Spleen (tissue), 13 donors: ENCODE measurements around the gene CUZD1. TPM values are rescaled to one million over a fixed set of nuclear protein-coding genes. Genes with fewer than 3 reads are reported as not detected.

Experiments
- DNase-seq: peaks from one replicate; pipeline ENCODE4 v3.0.0-alpha.2; 2020
- H3K27ac ChIP-seq, 8 donors: fragments of 200-600 bp; sonication (generic) in 7 of 8; 1 replicate in 4 of 8; 2 replicates in 4 of 8; pipeline versions ENCODE4 v1.5.0 to v1.8.0; 2016 to 2021; ENCODE audit warnings: inconsistent platforms in 4 of 8, mild to moderate bottlenecking in 4 of 8, moderate library complexity in 1 of 8
- H3K27me3 ChIP-seq, 7 donors: fragments of 200-600 bp; sonication (generic) in 6 of 7; replicated peaks in 1 of 7; 1 replicate in 4 of 7; 2 replicates in 3 of 7; pipeline versions ENCODE4 v1.5.0 to v1.8.0; 2016 to 2021; ENCODE audit warnings: inconsistent platforms in 3 of 7, mild to moderate bottlenecking in 1 of 7
- H3K36me3 ChIP-seq, 6 donors: fragments of 200-600 bp; sonication (generic) in 5 of 6; 1 replicate in 4 of 6; 2 replicates in 2 of 6; pipeline versions ENCODE4 v1.5.0 to v1.8.0; 2016 to 2021; ENCODE audit warnings: inconsistent platforms in 2 of 6
- H3K4me1 ChIP-seq, 6 donors: fragments of 200-600 bp; sonication (generic) in 5 of 6; 1 replicate in 3 of 6; 2 replicates in 3 of 6; pipeline versions ENCODE4 v1.5.0 to v1.8.0; 2016 to 2021; ENCODE audit warnings: inconsistent platforms in 3 of 6
- H3K4me3 ChIP-seq, 8 donors: fragments of 200-600 bp; sonication (generic) in 7 of 8; 1 replicate in 4 of 8; 2 replicates in 4 of 8; pipeline versions ENCODE4 v1.5.0 to v1.8.0; 2016 to 2021; ENCODE audit warnings: inconsistent platforms in 4 of 8, mild to moderate bottlenecking in 4 of 8, moderate library complexity in 2 of 8
- H3K9me3 ChIP-seq, 8 donors: fragments of 200-600 bp; sonication (generic) in 7 of 8; 1 replicate in 4 of 8; 2 replicates in 4 of 8; pipeline versions ENCODE4 v1.5.0 to v1.8.0; 2016 to 2021; ENCODE audit warnings: inconsistent platforms in 4 of 8
- POLR2A ChIP-seq, 3 donors: fragments of 450-650 bp; IDR thresholded peaks; one replicate each; pipeline ENCODE4 v1.5.1; 2017; ENCODE audit warnings: antibody characterized with exemption in 3 of 3, mild to moderate bottlenecking in 1 of 3
- POLR2AphosphoS5 ChIP-seq, 3 donors: sonication (generic); formaldehyde crosslinking; IDR thresholded peaks; one replicate each; pipeline ENCODE4 v1.5.1; 2017; ENCODE audit warnings: antibody characterized with exemption in 3 of 3
- WGBS, 5 donors: extraction: QIAGEN DNeasy Blood & Tissue Kit in 3 of 5; methylation state at CpG; one replicate each; pipeline versions ENCODE4 v1.1.5 to v1.1.7; 2013 to 2018; 5-methylcytosine and 5-hydroxymethylcytosine counted together
- intact Hi-C: fragments of 100-400 bp; cut with DNase I; formaldehyde crosslinking; loops from one replicate; pipeline ENCODE4 v1.15.0; 2023; ENCODE audit warnings: low total_unique reads
- long read RNA-seq, 2 donors: transcript quantifications; one replicate each; lab custom pipeline, GENCODE V29; 2026
- polyA plus RNA-seq, 3 donors: library from polyadenylated mRNA; stranded (reverse); fragments of 200-250 nt; gene quantifications; one replicate each; pipeline ENCODE4 v1.2.1, GENCODE V29; 2013
- total RNA-seq, 7 donors: library from RNA; depleted of rRNA in 3 of 7; stranded (reverse); fragments of >200 nt in 3 of 7; fragmentation: NEBNext Ultra II Directional in 4 of 7; extraction: Animal tissue kit (Norgen Biotek cat#: 25700) in 4 of 7; gene quantifications; one replicate each; pipeline versions ENCODE4 v1.1.0 to v1.2.1, GENCODE V29; 2016 to 2021
- TF ChIP-seq, protein P1 (sequence below), 11 experiments: fragments of 200-600 bp in 7 of 11; fragments of 450-650 bp in 4 of 11; sonication (generic) in 4 of 11; IDR thresholded peaks in 8 of 11; conservative IDR thresholded peaks in 3 of 11; 1 replicate in 7 of 11; 2 replicates in 4 of 11; pipeline versions ENCODE4 v1.4.0 to v1.8.0; 2016 to 2021; ENCODE audit warnings: antibody characterized with exemption in 11 of 11, inconsistent platforms in 4 of 11, mild to moderate bottlenecking in 1 of 11
- donor health status: healthy with polysubstance abuse.
- donor health status: DM: no; HTN: no; CAD: no; lungs with moderate emphysema.
- donor health status: DM: no; HTN: no; CAD: no.
- donor health status: Bipolar disorder and iron deficiency.
- donor health status: healthy.
- donor health status: DM: no; HTN: no; CAD: no.
- donor health status: DM: yes; HTN: yes; CAD: no.

Gene CUZD1
- total RNA-seq (1 to 10 TPM; 1.2 to 2.5 (median 1.8) TPM), polyA plus RNA-seq (1 to 10 TPM; 1.1 to 2.4 (median 1.9) TPM)
- long read RNA-seq, donor 1: 0 reads
- long read RNA-seq, donor 2: 0 reads

DNA sequence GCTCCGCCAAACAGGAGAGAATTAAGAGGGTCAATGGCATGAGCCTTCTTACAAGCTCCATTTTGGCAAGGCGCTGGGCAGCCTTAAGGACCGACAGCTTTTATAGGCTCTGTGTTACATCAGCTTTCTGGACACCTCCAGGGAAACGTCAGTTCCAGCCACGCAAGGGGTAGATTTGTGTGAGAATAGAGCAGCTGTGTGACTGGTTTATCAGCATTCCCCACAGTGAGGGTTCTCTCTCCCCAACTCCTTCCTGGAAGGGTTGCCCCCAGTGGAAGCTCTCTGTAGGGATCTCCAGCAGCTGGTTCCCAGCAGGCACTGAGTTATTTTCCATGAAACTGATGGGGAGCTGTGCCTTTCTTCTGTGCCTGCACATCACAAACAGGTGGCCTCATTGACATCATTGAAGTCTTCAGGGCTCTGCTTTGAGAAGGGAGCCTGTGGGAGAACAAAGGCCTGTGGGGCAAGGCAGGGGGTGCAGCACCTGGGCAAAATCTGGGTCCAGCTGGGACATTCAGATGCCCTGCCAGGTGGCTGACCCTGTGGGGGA, at the start of gene CUZD1:
TSS of gene CUZD1 (minus strand) at position 75 of the 550 bp plus-strand sequence. CDS start at position 61, 14 bp downstream.
- DNase-seq: no peak
- no peak for TF ChIP-seq POLR2A (IDR thresholded peaks at IDR 0.05)
- TF ChIP-seq, protein P1, sequence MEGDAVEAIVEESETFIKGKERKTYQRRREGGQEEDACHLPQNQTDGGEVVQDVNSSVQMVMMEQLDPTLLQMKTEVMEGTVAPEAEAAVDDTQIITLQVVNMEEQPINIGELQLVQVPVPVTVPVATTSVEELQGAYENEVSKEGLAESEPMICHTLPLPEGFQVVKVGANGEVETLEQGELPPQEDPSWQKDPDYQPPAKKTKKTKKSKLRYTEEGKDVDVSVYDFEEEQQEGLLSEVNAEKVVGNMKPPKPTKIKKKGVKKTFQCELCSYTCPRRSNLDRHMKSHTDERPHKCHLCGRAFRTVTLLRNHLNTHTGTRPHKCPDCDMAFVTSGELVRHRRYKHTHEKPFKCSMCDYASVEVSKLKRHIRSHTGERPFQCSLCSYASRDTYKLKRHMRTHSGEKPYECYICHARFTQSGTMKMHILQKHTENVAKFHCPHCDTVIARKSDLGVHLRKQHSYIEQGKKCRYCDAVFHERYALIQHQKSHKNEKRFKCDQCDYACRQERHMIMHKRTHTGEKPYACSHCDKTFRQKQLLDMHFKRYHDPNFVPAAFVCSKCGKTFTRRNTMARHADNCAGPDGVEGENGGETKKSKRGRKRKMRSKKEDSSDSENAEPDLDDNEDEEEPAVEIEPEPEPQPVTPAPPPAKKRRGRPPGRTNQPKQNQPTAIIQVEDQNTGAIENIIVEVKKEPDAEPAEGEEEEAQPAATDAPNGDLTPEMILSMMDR (IDR thresholded peaks at IDR 0.05 in 8 of 11, conservative IDR thresholded peaks at IDR 0.05 in 3 of 11): no peak
- no peak for TF ChIP-seq POLR2AphosphoS5 (IDR thresholded peaks at IDR 0.05)
- peaks cover 0 to 20% (median 10%) of the 10 kb centered on the region in 8 donors for H3K9me3 ChIP-seq
- intact Hi-C loops: no loop called here
- no peak within 1 kb of the TSS for H3K4me3 ChIP-seq
- H3K36me3 ChIP-seq: peaks cover 0 to 57% (median 3%) of the 10 kb centered on the region in 6 donors
- 78 to 93% (median 92%) methylated on average over 5 of the region's 5 CpGs for WGBS, 5 donors
- no peaks in the 10 kb centered on the region for H3K27me3 ChIP-seq
- H3K27ac ChIP-seq: no peak within 1 kb of the TSS
- no peaks in the 10 kb centered on the region for H3K4me1 ChIP-seq

GRCh38 chr10:122894261-122894944, 48.7 kb upstream of the CUZD1 start:
- Histone ChIP-seq H3K36me3 (no peaks in the 10 kb centered on the region), H3K9me3 (no peaks in the 10 kb centered on the region), H3K4me1 (no peaks in the 10 kb centered on the region), H3K4me3 (no peak overlapping the region), H3K27me3 (no peaks in the 10 kb centered on the region), H3K27ac (no peak overlapping the region)
- no peak for DNase-seq
- TF ChIP-seq, protein P1 (IDR thresholded peaks at IDR 0.05 in 8 of 11, conservative IDR thresholded peaks at IDR 0.05 in 3 of 11): no peak
- no peak for TF ChIP-seq POLR2A (IDR thresholded peaks at IDR 0.05)
- TF ChIP-seq POLR2AphosphoS5 (IDR thresholded peaks at IDR 0.05): no peak
- 86 to 93% (median 89%) methylated on average over 5 of the region's 5 CpGs for WGBS, 5 donors
- intact Hi-C loops: no loop called here

DNA sequence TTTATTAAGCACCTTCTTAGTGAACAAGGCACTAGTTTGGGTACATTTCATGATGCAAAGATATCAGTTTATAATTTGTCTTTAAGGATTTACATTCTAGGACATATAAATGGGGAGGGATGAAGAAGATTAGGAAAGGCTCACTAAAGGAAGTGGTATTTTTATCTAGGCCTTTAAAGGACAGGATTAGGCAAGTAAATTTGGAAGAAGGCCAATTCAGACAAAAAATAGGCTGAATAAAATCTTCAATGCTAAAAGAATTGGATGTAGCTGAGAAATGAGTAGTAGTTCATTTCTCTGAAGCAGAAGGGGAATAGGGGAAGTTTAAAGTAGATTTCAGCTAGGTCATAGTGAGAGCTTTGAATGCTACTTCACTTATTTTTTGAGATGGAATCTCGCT, 38.5 kb upstream of the CUZD1 start:
- TF ChIP-seq POLR2AphosphoS5 (IDR thresholded peaks at IDR 0.05) (no peak), POLR2A (IDR thresholded peaks at IDR 0.05) (no peak)
- TF ChIP-seq, protein P1 (IDR thresholded peaks at IDR 0.05 in 8 of 11, conservative IDR thresholded peaks at IDR 0.05 in 3 of 11): no peak
- intact Hi-C loops: no loop called here
- WGBS, 5 donors: 78 to 100% (median 81%) methylated on average over 1 of the region's 1 CpG
- H3K4me3 ChIP-seq: no peak overlapping the region
- no peak for DNase-seq
- no peaks in the 10 kb centered on the region for H3K9me3 ChIP-seq
- H3K27me3 ChIP-seq: peaks cover 0 to 6% (median 0%) of the 10 kb centered on the region in 7 donors
- no peaks in the 10 kb centered on the region for H3K36me3 ChIP-seq
- H3K27ac ChIP-seq: no peak overlapping the region
- peaks cover 0 to 12% (median 9%) of the 10 kb centered on the region in 6 donors for H3K4me1 ChIP-seq

- H3K4me1 ChIP-seq: peaks cover 0 to 26% (median 21%) of the 10 kb centered on the region in 6 donors
- peaks cover 0 to 6% (median 0%) of the 10 kb centered on the region in 7 donors for H3K27me3 ChIP-seq
- TF ChIP-seq POLR2AphosphoS5 (IDR thresholded peaks at IDR 0.05): no peak
- TF ChIP-seq, protein P1 (IDR thresholded peaks at IDR 0.05 in 8 of 11, conservative IDR thresholded peaks at IDR 0.05 in 3 of 11): no peak
- no peak for TF ChIP-seq POLR2A (IDR thresholded peaks at IDR 0.05)
- intact Hi-C loops: no loop called here
- no peaks in the 10 kb centered on the region for H3K36me3 ChIP-seq
- DNase-seq: no peak
- no peak overlapping the region for H3K27ac ChIP-seq
- no peaks in the 10 kb centered on the region for H3K9me3 ChIP-seq
- no peak overlapping the region for H3K4me3 ChIP-seq
Observed at GRCh38 chr10:122882766-122883165, 37.1 kb upstream of the CUZD1 start.
